B cell (primary cell): ENCODE measurements around the gene STK17A. TPM values are rescaled to one million over a fixed set of nuclear protein-coding genes. Genes with fewer than 3 reads are reported as not detected.

Experiments used
- ATAC-seq: fragments of 200-7000 bp; cut with Tn5 transposase; one replicate; pipeline ENCODE4 v1.10.0; 2021; ENCODE audit warnings: low read depth, mild to moderate bottlenecking, moderate number of reproducible peaks, moderate library complexity
- CTCF ChIA-PET: fragments of 350-600 bp; sonication (Branson Sonifier 250); formaldehyde crosslinking; loops from one replicate; lab custom pipeline; 2021; ENCODE audit warnings: antibody characterized with exemption, inconsistent platforms; lab: Charles Lee
- POLR2A ChIA-PET: fragments of 350-600 bp; sonication (Branson Sonifier 250); formaldehyde crosslinking; loops from one replicate; lab custom pipeline; 2021; ENCODE audit warnings: antibody characterized with exemption; lab: Charles Lee
- DNase-seq: peaks from one replicate; pipeline ENCODE4 v3.0.0; 2013
- H2AFZ ChIP-seq: 2 replicates; pipeline ENCODE4 v1.6.1; 2012; ENCODE audit warnings: mild to moderate bottlenecking, low read depth, low read length; ENCODE audit not compliant: insufficient read depth, poor library complexity, severe bottlenecking
- H3K27ac ChIP-seq, 2 donors: 1 replicate in 1 of 2; 2 replicates in 1 of 2; pipeline ENCODE4 v1.5.1; 2012 to 2013; ENCODE audit warnings: low read length in 2 of 2, mild to moderate bottlenecking in 2 of 2, moderate library complexity in 1 of 2
- H3K27me3 ChIP-seq, 4 experiments: fragments of 200-600 bp in 1 of 4; sonication (generic) in 1 of 4; replicated peaks in 1 of 4; 1 replicate in 2 of 4; 2 replicates in 2 of 4; pipeline versions ENCODE4 v1.6.1 to v1.7.0; 2013 to 2016; ENCODE audit warnings: low read length in 3 of 4, mild to moderate bottlenecking in 2 of 4, mixed read lengths in 1 of 4, moderate library complexity in 1 of 4; ENCODE audit not compliant: insufficient read depth in 4 of 4, control insufficient read depth in 3 of 4; ENCODE audit errors: control extremely low read depth in 1 of 4
- H3K36me3 ChIP-seq, 2 experiments: replicated peaks in 1 of 2; 1 replicate in 1 of 2; 2 replicates in 1 of 2; pipeline versions ENCODE4 v1.6.1 to v1.7.1; 2013; ENCODE audit warnings: low read length in 1 of 2; ENCODE audit not compliant: insufficient read depth in 2 of 2, control insufficient read depth in 1 of 2; ENCODE audit errors: control extremely low read depth in 1 of 2, extremely low read depth in 1 of 2
- H3K4me1 ChIP-seq, 2 donors: fragments of 200-600 bp in 1 of 2; sonication (generic) in 1 of 2; 1 replicate in 1 of 2; 2 replicates in 1 of 2; pipeline versions ENCODE4 v1.5.1 to v1.6.1; 2013 to 2017; ENCODE audit warnings: low read length in 2 of 2; ENCODE audit not compliant: control insufficient read depth in 2 of 2, insufficient read depth in 2 of 2
- H3K4me2 ChIP-seq: replicated peaks from 2 replicates; pipeline ENCODE3; 2012; ENCODE audit warnings: mild to moderate bottlenecking, low read depth, low read length; ENCODE audit not compliant: poor library complexity, severe bottlenecking
- H3K4me3 ChIP-seq, 5 experiments: fragments of 200-600 bp in 1 of 5; sonication (generic) in 1 of 5; 1 replicate in 3 of 5; 2 replicates in 2 of 5; pipeline versions ENCODE4 v1.5.1 to v1.7.0; 2011 to 2016; ENCODE audit warnings: low read length in 4 of 5, mild to moderate bottlenecking in 4 of 5, low read depth in 2 of 5, control low read depth in 1 of 5, moderate library complexity in 1 of 5; ENCODE audit not compliant: insufficient read depth in 1 of 5; ENCODE audit errors: control extremely low read depth in 1 of 5, extremely low read depth in 1 of 5
- H3K79me2 ChIP-seq: fragments of 200-600 bp; sonication (generic); one replicate; pipeline ENCODE4 v1.6.0; 2016; ENCODE audit warnings: low read length; ENCODE audit not compliant: control insufficient read depth, insufficient read depth
- H3K9ac ChIP-seq: fragments of 200-600 bp; sonication (generic); 2 replicates; pipeline ENCODE4 v1.6.1; 2017; ENCODE audit warnings: mild to moderate bottlenecking, low read length, moderate library complexity
- H3K9me3 ChIP-seq, 3 donors: one replicate each; pipeline versions ENCODE4 v1.6.1 to v1.7.1; 2013; ENCODE audit warnings: low read length in 2 of 3; ENCODE audit not compliant: control insufficient read depth in 2 of 3, insufficient read depth in 1 of 3; ENCODE audit errors: control extremely low read depth in 1 of 3
- H4K20me1 ChIP-seq: 2 replicates; pipeline ENCODE4 v1.6.0; 2012; ENCODE audit warnings: mild to moderate bottlenecking, low read length; ENCODE audit not compliant: insufficient read depth, control insufficient read depth, poor library complexity, severe bottlenecking
- H3K27ac Mint-ChIP-seq: one replicate; pipeline ENCODE4 v1.8.0; 2021; ENCODE audit warnings: mixed read lengths
- H3K27me3 Mint-ChIP-seq: one replicate; pipeline ENCODE4 v1.8.0; 2021; ENCODE audit warnings: mixed read lengths
- H3K4me1 Mint-ChIP-seq: one replicate; pipeline ENCODE4 v1.8.0; 2021; ENCODE audit warnings: mixed read lengths
- H3K4me3 Mint-ChIP-seq: one replicate; pipeline ENCODE4 v1.8.0; 2021; ENCODE audit warnings: mixed read lengths
- H3K9me3 Mint-ChIP-seq: one replicate; pipeline ENCODE4 v1.8.0; 2022; ENCODE audit warnings: mixed read lengths; ENCODE audit not compliant: insufficient read depth
- EZH2 ChIP-seq: IDR thresholded peaks from 2 replicates; pipeline ENCODE4 v1.6.1; 2012; ENCODE audit warnings: borderline replicate concordance, low read depth, mild to moderate bottlenecking, moderate library complexity, low read length; ENCODE audit not compliant: insufficient read depth, poor library complexity, severe bottlenecking
- WGBS: methylation state at CpG from one replicate; pipeline ENCODE4 v1.1.5; 2013; ENCODE audit warnings: missing lambda C conversion rate; ENCODE audit not compliant: insufficient coverage; 5-methylcytosine and 5-hydroxymethylcytosine counted together
- intact Hi-C: fragments of 100-400 bp; cut with micrococcal nuclease; formaldehyde crosslinking; loops from one replicate; pipeline ENCODE4 v1.10.0; 2022
- polyA plus RNA-seq: library from polyadenylated mRNA; depleted of rRNA; stranded (reverse); fragments of >200 nt; gene quantifications from 2 replicates; pipeline ENCODE4 v1.2.3, GENCODE V29; 2012
- total RNA-seq, 2 donors: library from RNA; stranded (reverse); fragments of 120-200 nt in 1 of 2; gene quantifications; 1 replicate in 1 of 2; 2 replicates in 1 of 2; pipeline versions ENCODE4 v1.2.3 to v1.2.4, GENCODE V29; 2013 to 2022
- TF ChIP-seq, protein P1 (sequence below): fragments of 200-600 bp; IDR thresholded peaks from one replicate; pipeline ENCODE4 v1.8.0; 2022; ENCODE audit warnings: antibody characterized with exemption, mild to moderate bottlenecking

Gene STK17A
- total and polyA plus RNA-seq, 2 donors (not counting 1 experiment from before 2014, with no cell fraction given), result 72.8 to 111 TPM

GRCh38 chr7:43533801-43534479 is 49.0 kb upstream of the STK17A start:
- no peak overlapping the region for H3K27ac ChIP-seq
- Mint-ChIP-seq H3K27ac (no peak overlapping the region), H3K4me3 (no peak overlapping the region), H3K9me3 (no peaks in the 10 kb centered on the region), H3K4me1 (no peaks in the 10 kb centered on the region), H3K27me3 (peaks cover 19% of the 10 kb centered on the region)
- ChIA-PET POLR2A (no interaction called here), CTCF (no interaction called here)
- no peaks in the 10 kb centered on the region for H3K9me3 ChIP-seq
- intact Hi-C loops, result no loop called here
- no peak overlapping the region for H3K4me3 ChIP-seq
- H3K9ac ChIP-seq, result no peak overlapping the region
- no peak for DNase-seq
- no peaks in the 10 kb centered on the region for H3K79me2 ChIP-seq
- ATAC-seq, result no peak
- no peaks in the 10 kb centered on the region for H3K27me3 ChIP-seq
- H3K4me1 ChIP-seq, result no peaks in the 10 kb centered on the region
- H4K20me1 ChIP-seq, result no peaks in the 10 kb centered on the region
- no peak for TF ChIP-seq EZH2
- TF ChIP-seq, protein P1, sequence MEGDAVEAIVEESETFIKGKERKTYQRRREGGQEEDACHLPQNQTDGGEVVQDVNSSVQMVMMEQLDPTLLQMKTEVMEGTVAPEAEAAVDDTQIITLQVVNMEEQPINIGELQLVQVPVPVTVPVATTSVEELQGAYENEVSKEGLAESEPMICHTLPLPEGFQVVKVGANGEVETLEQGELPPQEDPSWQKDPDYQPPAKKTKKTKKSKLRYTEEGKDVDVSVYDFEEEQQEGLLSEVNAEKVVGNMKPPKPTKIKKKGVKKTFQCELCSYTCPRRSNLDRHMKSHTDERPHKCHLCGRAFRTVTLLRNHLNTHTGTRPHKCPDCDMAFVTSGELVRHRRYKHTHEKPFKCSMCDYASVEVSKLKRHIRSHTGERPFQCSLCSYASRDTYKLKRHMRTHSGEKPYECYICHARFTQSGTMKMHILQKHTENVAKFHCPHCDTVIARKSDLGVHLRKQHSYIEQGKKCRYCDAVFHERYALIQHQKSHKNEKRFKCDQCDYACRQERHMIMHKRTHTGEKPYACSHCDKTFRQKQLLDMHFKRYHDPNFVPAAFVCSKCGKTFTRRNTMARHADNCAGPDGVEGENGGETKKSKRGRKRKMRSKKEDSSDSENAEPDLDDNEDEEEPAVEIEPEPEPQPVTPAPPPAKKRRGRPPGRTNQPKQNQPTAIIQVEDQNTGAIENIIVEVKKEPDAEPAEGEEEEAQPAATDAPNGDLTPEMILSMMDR, result no peak
- no peak overlapping the region for H2AFZ ChIP-seq
- WGBS, result 100% methylated on average over 3 of the region's 6 CpGs
- H3K36me3 ChIP-seq, result no peaks in the 10 kb centered on the region
- no peak overlapping the region for H3K4me2 ChIP-seq

DNA sequence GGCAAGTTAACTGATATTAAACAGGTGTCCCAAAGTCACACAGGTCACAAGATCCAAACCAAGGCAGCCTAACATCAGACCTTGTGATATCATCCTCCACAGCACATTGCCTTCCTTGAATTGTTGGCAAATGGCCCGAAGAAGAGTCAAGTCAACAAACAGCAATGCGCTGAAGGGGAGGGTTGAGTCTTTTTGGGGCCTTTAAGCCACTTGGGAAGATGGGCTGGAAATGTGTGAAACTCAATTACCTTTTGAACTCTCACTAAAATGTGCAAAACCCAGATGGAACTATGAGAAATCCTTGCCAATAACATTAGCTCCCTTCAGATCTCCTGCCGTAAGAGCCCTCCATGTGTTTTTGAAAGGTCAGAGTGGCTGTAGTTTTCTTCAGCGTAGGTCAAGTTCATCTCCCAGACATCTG is 47.9 kb upstream of the STK17A start:
- ChIA-PET CTCF (no interaction called here), POLR2A (no interaction called here)
- intact Hi-C loops, result no loop called here
- Mint-ChIP-seq H3K4me1 (no peaks in the 10 kb centered on the region), H3K9me3 (no peaks in the 10 kb centered on the region), H3K27me3 (peaks cover 14% of the 10 kb centered on the region), H3K27ac (no peak overlapping the region), H3K4me3 (no peak overlapping the region)
- Histone ChIP-seq H3K36me3 (no peaks in the 10 kb centered on the region), H3K9me3 (no peaks in the 10 kb centered on the region), H3K27me3 (no peaks in the 10 kb centered on the region), H3K27ac (no peak overlapping the region), H3K79me2 (no peaks in the 10 kb centered on the region), H3K4me1 (no peaks in the 10 kb centered on the region), H3K9ac (no peak overlapping the region), H3K4me3 (no peak overlapping the region), H3K4me2 (no peak overlapping the region), H4K20me1 (no peaks in the 10 kb centered on the region), H2AFZ (no peak overlapping the region)
- DNase-seq (no peak), ATAC-seq (no peak)
- 86% methylated on average over 1 of the region's 4 CpGs for WGBS
- no peak for TF ChIP-seq EZH2
- TF ChIP-seq, protein P1, result no peak
